NT2/D1 (cell line): ENCODE data around the gene ACACA.

Source experiments
- YY1 ChIP-seq: IDR thresholded peaks from 2 replicates; pipeline ENCODE4 v1.6.1; 2011; ENCODE audit not compliant: insufficient read length, insufficient read depth
- ZNF274 ChIP-seq: IDR thresholded peaks from 2 replicates; pipeline ENCODE4 v1.6.1; 2011; ENCODE audit warnings: mild to moderate bottlenecking, low read depth, low read length

DNA sequence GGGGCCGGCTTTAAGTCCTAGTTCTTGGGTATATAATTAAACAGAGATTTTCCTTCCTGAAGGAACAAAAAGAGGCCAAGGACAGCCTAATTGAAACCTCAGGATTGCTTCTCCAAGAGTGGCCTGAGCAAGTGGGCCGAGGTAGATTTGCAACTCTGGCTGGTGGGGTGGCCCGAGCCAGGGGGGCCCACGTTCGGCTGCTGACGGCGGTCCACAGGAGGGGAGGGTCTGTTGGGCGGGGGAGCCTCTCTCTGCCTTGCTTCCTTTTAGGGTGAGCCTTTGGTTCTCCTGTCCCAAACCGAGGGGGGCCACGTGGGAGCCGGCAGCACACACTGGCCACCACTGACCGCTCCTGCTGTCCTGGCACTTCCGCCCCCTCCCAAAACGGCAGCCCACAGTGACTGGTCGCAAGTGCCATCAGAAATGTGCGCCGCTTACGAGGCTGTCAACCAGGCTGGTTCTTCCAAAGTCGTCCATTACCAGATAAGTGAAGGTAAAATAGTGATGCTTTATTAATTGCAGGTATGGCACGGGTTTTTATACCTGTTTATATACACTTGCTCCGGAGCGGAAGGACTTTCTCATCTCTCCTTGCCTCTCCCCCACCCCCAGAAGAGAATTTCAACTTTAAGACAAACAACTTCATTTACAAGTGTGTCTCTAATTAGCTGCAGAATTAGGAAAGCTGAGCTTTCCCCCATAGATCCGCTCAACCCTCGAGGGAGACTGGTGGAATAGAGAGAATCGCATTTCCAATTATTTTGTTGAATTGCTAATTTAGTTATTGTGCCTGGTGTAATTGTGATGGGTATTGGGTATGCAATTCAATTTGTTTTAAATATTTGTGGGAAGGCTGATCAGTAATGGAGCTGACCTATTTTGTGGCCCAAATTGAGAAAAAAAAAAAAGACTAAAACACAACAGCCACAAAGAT, 340.0 kb downstream of the ACACA start:
- TF ChIP-seq ZNF274 = no peak
- TF ChIP-seq YY1 = no peak
